ENCODE measurements around the gene SREBF2. TPM values are rescaled to one million over a fixed set of nuclear protein-coding genes. Genes with fewer than 3 reads are reported as not detected.

Gene SREBF2
- total RNA-seq, 4 donors from 2014 or later: 91.1 to 122 (median 96.2) TPM

MicroRNAs encoded within 50 kb of the gene (microRNA counts, 767-probe panel; counts per million panel counts)
- 0 to 358 counts per million in 2 donors for microRNA hsa-miR-33a-5p

Small RNAs within 50 kb of the gene (microRNA-seq; reads per million reads assigned to microRNA genes)
- 10.2 to 20.4 reads per million in 2 donors for gene MIR33A (ENCODE audit: borderline number of aligned reads in 1 of 2, borderline replicate concordance in 2 of 2)

Other genes starting within 250 kb of the SREBF2 start
- 10 to 100 TPM; 44.0 to 60.4 (median 50.1) TPM for gene PMM1, start 243.3 kb upstream of the SREBF2 start, total RNA-seq
- 10 to 100 TPM; 16.1 to 37.8 (median 23.0) TPM for gene DESI1, start 212.1 kb upstream of the SREBF2 start, total RNA-seq
- 100 to 1,000 TPM; 150 to 204 (median 161) TPM for gene XRCC6, start 211.8 kb upstream of the SREBF2 start, total RNA-seq
- gene SNU13, start 144.2 kb upstream of the SREBF2 start, total RNA-seq: 100 to 1,000 TPM; 103 to 127 (median 116) TPM
- gene MEI1, start 133.6 kb upstream of the SREBF2 start, total RNA-seq: 1 to 10 TPM in 2 of 4 donors, not detected in 2; 1.2 to 2.1 TPM
- 10 to 100 TPM; 12.2 to 15.4 (median 13.1) TPM for gene CCDC134, start 32.4 kb upstream of the SREBF2 start, total RNA-seq
- gene SHISA8, start 82.0 kb downstream of the SREBF2 start, total RNA-seq: 1 to 10 TPM in 2 of 4 donors, under 1 TPM in 2; 0.46 to 2.0 (median 1.0) TPM
- 1 to 10 TPM; 1.6 to 2.9 (median 1.7) TPM for gene TNFRSF13C, start 93.7 kb downstream of the SREBF2 start, total RNA-seq
- gene CENPM, start 114.0 kb downstream of the SREBF2 start, total RNA-seq: 10 to 100 TPM in 2 of 4 donors, 1 to 10 TPM in 2; 5.9 to 20.2 (median 9.1) TPM
- 1 to 10 TPM in 2 of 4 donors, under 1 TPM in 2; 0.76 to 1.2 (median 0.96) TPM for gene SEPTIN3, start 136.3 kb downstream of the SREBF2 start, total RNA-seq
- 1 to 10 TPM; 1.4 to 2.0 (median 1.8) TPM for gene WBP2NL, start 165.7 kb downstream of the SREBF2 start, total RNA-seq
- 10 to 100 TPM; 13.1 to 26.2 (median 17.3) TPM for gene NAGA, start 237.7 kb downstream of the SREBF2 start, total RNA-seq
- gene PHETA2, start 241.1 kb downstream of the SREBF2 start, total RNA-seq: 10 to 100 TPM in 2 of 4 donors, 1 to 10 TPM in 2; 4.1 to 13.0 (median 11.3) TPM
- 10 to 100 TPM; 11.2 to 21.9 (median 12.6) TPM for gene SMDT1, start 246.6 kb downstream of the SREBF2 start, total RNA-seq

Measured in lower leg skin (tissue), 4 donors.